Transverse colon (tissue), 4 donors: ENCODE measurements around the gene ACP2. TPM values are rescaled to one million over a fixed set of nuclear protein-coding genes. Genes with fewer than 3 reads are reported as not detected.

Experiments used
- DNase-seq: peaks from one replicate; pipeline ENCODE4 v3.0.0-alpha.2; 2019
- H3K27ac ChIP-seq, 4 donors: fragments of 200-600 bp; sonication (generic); 2 replicates each; pipeline ENCODE4 v1.5.1; 2016 to 2018; ENCODE audit warnings: inconsistent platforms in 4 of 4
- H3K27me3 ChIP-seq: fragments of 200-600 bp; sonication (generic); 2 replicates; pipeline ENCODE4 v1.5.1; 2017; ENCODE audit warnings: inconsistent platforms
- H3K36me3 ChIP-seq, 4 donors: fragments of 200-600 bp; sonication (generic); 2 replicates each; pipeline ENCODE4 v1.5.1; 2017 to 2019; ENCODE audit warnings: inconsistent platforms in 4 of 4
- H3K4me1 ChIP-seq, 4 donors: fragments of 200-600 bp; sonication (generic); 2 replicates each; pipeline ENCODE4 v1.5.1; 2017 to 2020; ENCODE audit warnings: inconsistent platforms in 4 of 4
- H3K4me3 ChIP-seq, 4 donors: fragments of 200-600 bp; sonication (generic); 1 replicate in 1 of 4; 2 replicates in 3 of 4; pipeline versions ENCODE4 v1.5.1 to v1.6.1; 2017 to 2019; ENCODE audit warnings: inconsistent platforms in 4 of 4
- H3K9me3 ChIP-seq, 2 donors: fragments of 200-600 bp; sonication (generic); 2 replicates each; pipeline ENCODE4 v1.5.1; 2017 to 2019; ENCODE audit warnings: inconsistent platforms in 2 of 2
- CTCF ChIP-seq, 5 experiments: fragments of 200-600 bp in 3 of 5; fragments of 450-650 bp in 2 of 5; sonication (generic) in 3 of 5; IDR thresholded peaks; 1 replicate in 2 of 5; 2 replicates in 3 of 5; pipeline ENCODE4 v1.5.1; 2016 to 2017; ENCODE audit warnings: antibody characterized with exemption in 5 of 5, inconsistent platforms in 3 of 5, mild to moderate bottlenecking in 2 of 5, moderate library complexity in 1 of 5
- EP300 ChIP-seq: sonication (generic); formaldehyde crosslinking; IDR thresholded peaks from one replicate; pipeline ENCODE4 v1.6.1; 2017; ENCODE audit warnings: antibody characterized with exemption, low read depth
- POLR2A ChIP-seq: fragments of 450-650 bp; IDR thresholded peaks from one replicate; pipeline ENCODE4 v1.6.1; 2016; ENCODE audit warnings: antibody characterized with exemption, mild to moderate bottlenecking, moderate library complexity
- POLR2AphosphoS5 ChIP-seq, 3 donors: sonication (generic); formaldehyde crosslinking; IDR thresholded peaks; one replicate each; pipeline ENCODE4 v1.6.1; 2016; ENCODE audit warnings: antibody characterized with exemption in 3 of 3
- WGBS, 2 donors: methylation state at CpG; one replicate each; pipeline ENCODE4 v1.1.5; 2018; ENCODE audit warnings: low coverage in 1 of 2; 5-methylcytosine and 5-hydroxymethylcytosine counted together
- in situ Hi-C, 4 donors: fragments of 200-750 bp; cut with MboI; loops; one replicate each; pipeline versions ENCODE4 v1.15.0 to v1.15.1; 2017; ENCODE audit warnings: low sequenced_read_pairs in 3 of 4, low pct_ligation_motif_present in 1 of 4, low pct_unique_long_range_greater_than_20kb in 1 of 4
- intact Hi-C: fragments of 100-400 bp; cut with DNase I; formaldehyde crosslinking; loops from one replicate; pipeline ENCODE4 v1.15.1; 2023; ENCODE audit warnings: low total_unique reads
- total RNA-seq, 4 donors: library from RNA; depleted of rRNA; stranded (reverse); fragments of >200 nt; gene quantifications; one replicate each; pipeline ENCODE4 v1.1.0, GENCODE V29; 2016

The ACP2 gene
- total RNA-seq, 4 donors from 2014 or later = 66.3 to 120 (median 88.9) TPM

GRCh38 chr11:47229161-47229560, 19.5 kb downstream of the ACP2 start:
- Histone ChIP-seq H3K36me3 (no peaks in the 10 kb centered on the region), H3K27me3 (no peaks in the 10 kb centered on the region), H3K9me3 (no peaks in the 10 kb centered on the region), H3K27ac (no peak overlapping the region), H3K4me3 (no peak overlapping the region), H3K4me1 (peaks cover 0 to 4% (median 2%) of the 10 kb centered on the region in 4 donors)
- in situ Hi-C loops (no loop called here), intact Hi-C loops (no loop called here)
- no peak for DNase-seq
- WGBS, 2 donors = 90 to 96% methylated on average over 4 to 8 of the region's 8 CpGs
- no peak for TF ChIP-seq CTCF (IDR thresholded peaks at IDR 0.05)
- no peak for TF ChIP-seq POLR2AphosphoS5 (IDR thresholded peaks at IDR 0.05)
- TF ChIP-seq EP300 = no peak
- no peak for TF ChIP-seq POLR2A

- Histone ChIP-seq H3K27me3 (no peaks in the 10 kb centered on the region), H3K27ac (no peak overlapping the region), H3K9me3 (no peaks in the 10 kb centered on the region), H3K4me1 (no peaks in the 10 kb centered on the region), H3K36me3 (peaks cover 0 to 24% (median 9%) of the 10 kb centered on the region in 4 donors), H3K4me3 (no peak overlapping the region)
- no peak for TF ChIP-seq POLR2AphosphoS5 (IDR thresholded peaks at IDR 0.05)
- TF ChIP-seq EP300 = no peak
- TF ChIP-seq CTCF (IDR thresholded peaks at IDR 0.05) = no peak
- no peak for TF ChIP-seq POLR2A
- 89 to 92% methylated on average over 6 to 7 of the region's 7 CpGs for WGBS, 2 donors
- intact Hi-C loops = no loop called here
- in situ Hi-C loops = no loop called here
- DNase-seq = no peak
Measured at GRCh38 chr11:47225552-47226400, 22.8 kb downstream of the ACP2 start.

GRCh38 chr11:47222696-47223095, 25.9 kb downstream of the ACP2 start:
- Histone ChIP-seq H3K27ac (no peak overlapping the region), H3K4me3 (no peak overlapping the region), H3K9me3 (no peaks in the 10 kb centered on the region), H3K27me3 (no peaks in the 10 kb centered on the region), H3K36me3 (peaks cover 0 to 33% (median 9%) of the 10 kb centered on the region in 4 donors), H3K4me1 (peaks cover 0 to 3% (median under 1%) of the 10 kb centered on the region in 4 donors)
- intact Hi-C loops = no loop called here
- DNase-seq = no peak
- TF ChIP-seq POLR2AphosphoS5 (IDR thresholded peaks at IDR 0.05) = no peak
- no peak for TF ChIP-seq CTCF (IDR thresholded peaks at IDR 0.05)
- no peak for TF ChIP-seq POLR2A
- TF ChIP-seq EP300 = no peak
- in situ Hi-C loops = no loop called here
- 90 to 95% methylated on average over 2 of the region's 2 CpGs for WGBS, 2 donors

- H3K27me3 ChIP-seq = no peaks in the 10 kb centered on the region
- intact Hi-C loops (no loop called here), in situ Hi-C loops (no loop called here)
- H3K36me3 ChIP-seq = peaks cover 0 to 33% (median 9%) of the 10 kb centered on the region in 4 donors
- no peak for DNase-seq
- no peak overlapping the region for H3K4me3 ChIP-seq
- H3K9me3 ChIP-seq = no peaks in the 10 kb centered on the region
- H3K27ac ChIP-seq = peak overlapping the region in 1 of 4 donors; percentile 15
- H3K4me1 ChIP-seq = peaks cover 16 to 25% (median 21%) of the 10 kb centered on the region in 4 donors
- no peak for TF ChIP-seq EP300
- TF ChIP-seq POLR2A = no peak
- TF ChIP-seq POLR2AphosphoS5 (IDR thresholded peaks at IDR 0.05) = no peak
- TF ChIP-seq CTCF (IDR thresholded peaks at IDR 0.05) = no peak
- 25 to 27% methylated on average over 1 of the region's 1 CpG for WGBS, 2 donors
Measured at GRCh38 chr11:47220401-47220821, 28.2 kb downstream of the ACP2 start.
